Measurements from ENCODE around the gene NIM1K.

DNA sequence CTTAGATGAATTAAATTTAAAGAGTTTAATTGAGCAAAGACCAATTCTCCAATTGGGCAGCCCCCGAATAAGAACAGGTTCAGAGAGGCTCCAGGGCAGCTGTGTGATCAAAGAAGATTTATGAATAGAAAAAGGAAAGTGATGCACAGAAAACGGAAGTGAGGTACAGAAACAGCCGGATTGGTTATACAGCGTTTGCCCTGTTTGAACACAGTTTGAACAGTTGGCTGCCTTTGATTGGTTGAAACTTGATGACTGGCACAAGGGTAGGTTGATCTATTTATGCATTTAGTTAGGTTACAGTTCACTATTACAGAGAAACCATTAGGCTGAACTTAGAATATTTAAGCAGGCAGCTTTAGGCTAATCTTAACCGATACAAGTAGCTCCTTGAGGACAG, 29.5 kb downstream of the NIM1K start:
- TF ChIP-seq, protein P1, sequence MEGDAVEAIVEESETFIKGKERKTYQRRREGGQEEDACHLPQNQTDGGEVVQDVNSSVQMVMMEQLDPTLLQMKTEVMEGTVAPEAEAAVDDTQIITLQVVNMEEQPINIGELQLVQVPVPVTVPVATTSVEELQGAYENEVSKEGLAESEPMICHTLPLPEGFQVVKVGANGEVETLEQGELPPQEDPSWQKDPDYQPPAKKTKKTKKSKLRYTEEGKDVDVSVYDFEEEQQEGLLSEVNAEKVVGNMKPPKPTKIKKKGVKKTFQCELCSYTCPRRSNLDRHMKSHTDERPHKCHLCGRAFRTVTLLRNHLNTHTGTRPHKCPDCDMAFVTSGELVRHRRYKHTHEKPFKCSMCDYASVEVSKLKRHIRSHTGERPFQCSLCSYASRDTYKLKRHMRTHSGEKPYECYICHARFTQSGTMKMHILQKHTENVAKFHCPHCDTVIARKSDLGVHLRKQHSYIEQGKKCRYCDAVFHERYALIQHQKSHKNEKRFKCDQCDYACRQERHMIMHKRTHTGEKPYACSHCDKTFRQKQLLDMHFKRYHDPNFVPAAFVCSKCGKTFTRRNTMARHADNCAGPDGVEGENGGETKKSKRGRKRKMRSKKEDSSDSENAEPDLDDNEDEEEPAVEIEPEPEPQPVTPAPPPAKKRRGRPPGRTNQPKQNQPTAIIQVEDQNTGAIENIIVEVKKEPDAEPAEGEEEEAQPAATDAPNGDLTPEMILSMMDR (IDR thresholded peaks at IDR 0.05 in 4 of 5, conservative IDR thresholded peaks at IDR 0.05 in 1 of 5), result no peak
- TF ChIP-seq POLR2A (IDR thresholded peaks at IDR 0.05), result no peak

Measured in gastrocnemius medialis (tissue), 4 donors.